Common myeloid progenitor, CD34-positive (primary cell): ENCODE results near the gene MASP2. TPM values are rescaled to one million over a fixed set of nuclear protein-coding genes. Genes with fewer than 3 reads are reported as not detected.
A peak's percentile ranks its signal among the peaks of the same experiment; 100 is the strongest.
"Not testable (repeated sequence)": the region's sequence is repeated elsewhere in the genome, so short reads cannot be mapped to it uniquely, and the experiment has no call there.

Experiments
- CTCF ChIA-PET: fragments of 350-600 bp; sonication (Branson Sonifier 250); formaldehyde crosslinking; loops from one replicate; lab custom pipeline; 2021; ENCODE audit warnings: antibody characterized with exemption; lab: Charles Lee
- POLR2A ChIA-PET: fragments of 350-600 bp; sonication (Branson Sonifier 250); formaldehyde crosslinking; loops from one replicate; lab custom pipeline; 2021; ENCODE audit warnings: antibody characterized with exemption; lab: Charles Lee
- DNase-seq, 3 donors: peaks; one replicate each; pipeline versions ENCODE4 v3.0.0 to v3.0.0-alpha.2; 2013
- H3K27ac ChIP-seq, 2 experiments: 1 replicate in 1 of 2; 2 replicates in 1 of 2; pipeline ENCODE4 v1.7.0; 2013; ENCODE audit warnings: inconsistent platforms in 2 of 2, low read length in 2 of 2, mild to moderate bottlenecking in 2 of 2, low read depth in 1 of 2, moderate library complexity in 1 of 2; ENCODE audit not compliant: severe bottlenecking in 2 of 2, insufficient read depth in 1 of 2, poor library complexity in 1 of 2
- H3K27me3 ChIP-seq, 5 experiments: replicated peaks in 2 of 5; 1 replicate in 3 of 5; 2 replicates in 2 of 5; pipeline versions ENCODE4 v1.6.1 to v1.7.0; 2013; ENCODE audit warnings: low read length in 4 of 5, mild to moderate bottlenecking in 2 of 5, moderate library complexity in 2 of 5, inconsistent platforms in 1 of 5; ENCODE audit not compliant: insufficient read depth in 5 of 5, control insufficient read depth in 4 of 5
- H3K36me3 ChIP-seq, 4 experiments: 1 replicate in 2 of 4; 2 replicates in 2 of 4; pipeline versions ENCODE4 v1.6.1 to v1.7.0; 2013; ENCODE audit warnings: low read length in 3 of 4, control low read depth in 1 of 4, mild to moderate bottlenecking in 1 of 4; ENCODE audit not compliant: control insufficient read depth in 4 of 4, insufficient read depth in 4 of 4
- H3K4me1 ChIP-seq, 4 experiments: 1 replicate in 3 of 4; 2 replicates in 1 of 4; pipeline versions ENCODE4 v1.6.1 to v1.7.1; 2013; ENCODE audit warnings: low read length in 3 of 4, mild to moderate bottlenecking in 3 of 4, control low read depth in 1 of 4, inconsistent platforms in 1 of 4, moderate library complexity in 1 of 4; ENCODE audit not compliant: control insufficient read depth in 4 of 4, insufficient read depth in 4 of 4; ENCODE audit errors: control extremely low read depth in 1 of 4
- H3K4me3 ChIP-seq, 7 experiments: 1 replicate in 4 of 7; 2 replicates in 3 of 7; pipeline versions ENCODE4 v1.5.1 to v1.7.0; 2013; ENCODE audit warnings: mild to moderate bottlenecking in 7 of 7, low read length in 6 of 7, moderate library complexity in 6 of 7, inconsistent platforms in 2 of 7, low read depth in 2 of 7, control low read depth in 1 of 7; ENCODE audit not compliant: insufficient read depth in 4 of 7, control insufficient read depth in 1 of 7; ENCODE audit errors: extremely low read depth in 1 of 7
- H3K9me3 ChIP-seq, 5 experiments: 1 replicate in 4 of 5; 2 replicates in 1 of 5; pipeline versions ENCODE4 v1.6.1 to v1.7.1; 2013; ENCODE audit warnings: low read length in 4 of 5, mild to moderate bottlenecking in 2 of 5, inconsistent platforms in 1 of 5, low read depth in 1 of 5, moderate library complexity in 1 of 5; ENCODE audit not compliant: control insufficient read depth in 4 of 5, insufficient read depth in 2 of 5; ENCODE audit errors: control extremely low read depth in 1 of 5
- WGBS: methylation state at CpG from one replicate; pipeline ENCODE4 v1.1.5; 2013; ENCODE audit not compliant: insufficient coverage; 5-methylcytosine and 5-hydroxymethylcytosine counted together
- polyA plus RNA-seq: library from polyadenylated mRNA; unstranded; fragments of 120-200 nt; gene quantifications from one replicate; pipeline ENCODE4 v1.2.1, GENCODE V29; 2013

The MASP2 gene
- 3.2 TPM for polyA plus RNA-seq

GRCh38 chr1:11046625-11047365 lies at the start of gene MASP2:
Gene MASP2 (minus strand): TSS chr1:11047239. CDS start chr1:11047207, 32 bp downstream.
- H3K4me1 ChIP-seq, result no peaks in the 10 kb centered on the region
- ChIA-PET CTCF (interaction anchor here (1.1 to 1.3 kb wide), 2 partner anchors 9 to 10 kb away, joined by 3 to 6 read pairs; no protein-coding TSS in a partner anchor), POLR2A (no interaction called here)
- DNase-seq, result no peak
- WGBS, result 95% methylated on average over 27 of the region's 28 CpGs
- no peak within 1 kb of the TSS for H3K27ac ChIP-seq
- H3K27me3 ChIP-seq, result no peaks in the 10 kb centered on the region
- H3K36me3 ChIP-seq, result no peaks in the 10 kb centered on the region
- H3K9me3 ChIP-seq, result no peaks in the 10 kb centered on the region
- no peak within 1 kb of the TSS for H3K4me3 ChIP-seq

GRCh38 chr1:11083784-11084183 lies 36.7 kb upstream of the MASP2 start:
- H3K9me3 ChIP-seq, H3K4me3 ChIP-seq, CTCF ChIA-PET, H3K27me3 ChIP-seq, POLR2A ChIA-PET, H3K4me1 ChIP-seq, DNase-seq, H3K27ac ChIP-seq: not testable (repeated sequence)
- H3K36me3 ChIP-seq, result peaks cover 16 to 59% (median 49%) of the 10 kb centered on the region in 4 experiments
- WGBS, result no CpG with 5 or more reads among the region's 3 CpGs

GRCh38 chr1:11080931-11081330 lies 33.9 kb upstream of the MASP2 start:
- ChIA-PET POLR2A (no interaction called here), CTCF (interaction anchor here (0.6 to 0.7 kb wide), 2 partner anchors 7 to 44 kb away, joined by 3 read pairs; no protein-coding TSS in a partner anchor)
- no peaks in the 10 kb centered on the region for H3K4me1 ChIP-seq
- no peak for DNase-seq
- no peaks in the 10 kb centered on the region for H3K27me3 ChIP-seq
- H3K4me3 ChIP-seq, result no peak overlapping the region
- H3K9me3 ChIP-seq, result no peaks in the 10 kb centered on the region
- no peak overlapping the region for H3K27ac ChIP-seq
- peaks cover 12 to 63% (median 52%) of the 10 kb centered on the region in 4 experiments for H3K36me3 ChIP-seq
- WGBS, result 92% methylated on average over 9 of the region's 12 CpGs

GRCh38 chr1:11078631-11079030 lies 31.6 kb upstream of the MASP2 start:
- ChIA-PET POLR2A (no interaction called here), CTCF (interaction anchor here (4.0 kb wide), 1 partner anchor 41 kb away, joined by 10 read pairs; no protein-coding TSS in a partner anchor)
- no peak overlapping the region for H3K4me3 ChIP-seq
- 100% methylated on average over 2 of the region's 2 CpGs for whole genome bisulfite sequencing
- no peaks in the 10 kb centered on the region for H3K27me3 ChIP-seq
- no peaks in the 10 kb centered on the region for H3K4me1 ChIP-seq
- no peak for DNase-seq
- peaks cover 18 to 82% (median 69%) of the 10 kb centered on the region in 4 experiments for H3K36me3 ChIP-seq
- H3K9me3 ChIP-seq, result no peaks in the 10 kb centered on the region
- H3K27ac ChIP-seq, result no peak overlapping the region

GRCh38 chr1:11073398-11073797 lies 26.4 kb upstream of the MASP2 start:
- H3K27me3 ChIP-seq, CTCF ChIA-PET, H3K4me3 ChIP-seq, H3K9me3 ChIP-seq, POLR2A ChIA-PET, DNase-seq, H3K27ac ChIP-seq: not testable (repeated sequence)
- Histone ChIP-seq H3K36me3 (peaks cover 20 to 89% (median 71%) of the 10 kb centered on the region in 4 experiments), H3K4me1 (peaks cover 0 to 12% (median 3%) of the 10 kb centered on the region in 4 experiments)
- WGBS, result 100% methylated on average over 2 of the region's 7 CpGs

- Histone ChIP-seq H3K27me3 (no peaks in the 10 kb centered on the region), H3K4me3 (no peak overlapping the region), H3K36me3 (peaks cover 20 to 91% (median 71%) of the 10 kb centered on the region in 4 experiments), H3K9me3 (no peaks in the 10 kb centered on the region), H3K27ac (peak overlapping the region in 1 of 2 experiments; percentile 15), H3K4me1 (peaks cover 0 to 12% (median 3%) of the 10 kb centered on the region in 4 experiments)
- ChIA-PET POLR2A (no interaction called here), CTCF (no interaction called here)
- 83% methylated on average over 11 of the region's 13 CpGs for WGBS
- no peak for DNase-seq
These were observed 25.3 kb upstream of the MASP2 start for GRCh38 chr1:11072216-11072917.
